AG09319 (cell line): Measurements from ENCODE around the gene UTS2R.

Experiments used
- DNase-seq: peaks from one replicate; pipeline ENCODE4 v3.0.0-alpha.2; 2010; ENCODE audit warnings: low read depth; ENCODE audit errors: extremely low read depth
- CTCF ChIP-seq: IDR thresholded peaks from 2 replicates; pipeline ENCODE4 v1.5.1; 2011; ENCODE audit warnings: low read depth, mild to moderate bottlenecking, inconsistent platforms, low read length, moderate library complexity

UTS2R gene

GRCh38 chr17:82424001-82424862 is 52.7 kb downstream of the UTS2R start:
- peak; percentile 4 for DNase-seq
- peak; percentile 70 for TF ChIP-seq CTCF

GRCh38 chr17:82424863-82425159 is 53.2 kb downstream of the UTS2R start:
- no peak for DNase-seq
- TF ChIP-seq CTCF, result no peak
